Stomach (tissue), 9 donors: Measurements from ENCODE around the gene SPECC1. TPM values are rescaled to one million over a fixed set of nuclear protein-coding genes. Genes with fewer than 3 reads are reported as not detected.

Experiments used
- DNase-seq, 2 donors: peaks; one replicate each; pipeline versions ENCODE4 v3.0.0 to v3.0.0-alpha.2; 2013 to 2019
- H3K27ac ChIP-seq, 5 donors: fragments of 200-600 bp in 4 of 5; sonication (generic) in 4 of 5; one replicate each; pipeline ENCODE4 v1.5.1; 2013 to 2019; ENCODE audit warnings: mild to moderate bottlenecking in 1 of 5, moderate library complexity in 1 of 5
- H3K27me3 ChIP-seq, 3 donors: fragments of 200-600 bp; sonication (generic); one replicate each; pipeline ENCODE4 v1.5.1; 2017 to 2019; ENCODE audit warnings: mixed run types in 1 of 3
- H3K36me3 ChIP-seq, 4 donors: fragments of 200-600 bp; sonication (generic); 1 replicate in 3 of 4; 2 replicates in 1 of 4; pipeline ENCODE4 v1.5.1; 2016 to 2019
- H3K4me1 ChIP-seq, 4 donors: fragments of 200-600 bp; sonication (generic); one replicate each; pipeline ENCODE4 v1.5.1; 2016 to 2019
- H3K4me3 ChIP-seq, 4 donors: fragments of 200-600 bp; sonication (generic) in 3 of 4; one replicate each; pipeline ENCODE4 v1.5.1; 2016 to 2019; ENCODE audit warnings: mild to moderate bottlenecking in 1 of 4
- H3K9me3 ChIP-seq, 4 donors: fragments of 200-600 bp; sonication (generic); one replicate each; pipeline ENCODE4 v1.5.1; 2016 to 2019
- EP300 ChIP-seq: sonication (generic); formaldehyde crosslinking; IDR thresholded peaks from one replicate; pipeline ENCODE4 v1.6.1; 2017; ENCODE audit warnings: antibody characterized with exemption
- POLR2A ChIP-seq, 4 donors: fragments of 450-650 bp; IDR thresholded peaks; one replicate each; pipeline ENCODE4 v1.6.1; 2016; ENCODE audit warnings: antibody characterized with exemption in 4 of 4, control low read depth in 2 of 4, mild to moderate bottlenecking in 1 of 4, moderate library complexity in 1 of 4
- POLR2AphosphoS5 ChIP-seq, 3 donors: sonication (generic); formaldehyde crosslinking; IDR thresholded peaks; one replicate each; pipeline ENCODE4 v1.6.1; 2016; ENCODE audit warnings: antibody characterized with exemption in 3 of 3
- WGBS, 5 donors: extraction: QIAGEN DNeasy Blood & Tissue Kit in 3 of 5; methylation state at CpG; one replicate each; pipeline versions ENCODE4 v1.1.5 to v1.1.7; 2013 to 2018; 5-methylcytosine and 5-hydroxymethylcytosine counted together
- intact Hi-C: fragments of 100-400 bp; cut with DNase I; formaldehyde crosslinking; loops from one replicate; pipeline ENCODE4 v1.15.1; 2023; ENCODE audit warnings: low total_unique reads
- polyA plus RNA-seq, 3 donors: library from polyadenylated mRNA; stranded (reverse); fragments of 200-250 nt; gene quantifications; one replicate each; pipeline ENCODE4 v1.2.3, GENCODE V29; 2013
- total RNA-seq, 5 donors: library from RNA; depleted of rRNA; stranded (reverse); fragments of >200 nt; gene quantifications; one replicate each; pipeline versions ENCODE4 v1.1.0 to v1.2.3, GENCODE V29; 2014 to 2016
- TF ChIP-seq, protein P1 (sequence below), 7 experiments: fragments of 450-650 bp in 4 of 7; fragments of 200-600 bp in 3 of 7; sonication (generic) in 3 of 7; IDR thresholded peaks; one replicate each; pipeline ENCODE4 v1.5.1; 2016 to 2019; ENCODE audit warnings: antibody characterized with exemption in 7 of 7, control low read depth in 2 of 7, mild to moderate bottlenecking in 1 of 7
- donor health status: healthy with polysubstance abuse.
- donor health status: Bipolar disorder and iron deficiency.
- donor health status: healthy.

SPECC1 gene
- total and polyA plus RNA-seq, 8 donors, result 12.8 to 161 (median 34.5) TPM

DNA sequence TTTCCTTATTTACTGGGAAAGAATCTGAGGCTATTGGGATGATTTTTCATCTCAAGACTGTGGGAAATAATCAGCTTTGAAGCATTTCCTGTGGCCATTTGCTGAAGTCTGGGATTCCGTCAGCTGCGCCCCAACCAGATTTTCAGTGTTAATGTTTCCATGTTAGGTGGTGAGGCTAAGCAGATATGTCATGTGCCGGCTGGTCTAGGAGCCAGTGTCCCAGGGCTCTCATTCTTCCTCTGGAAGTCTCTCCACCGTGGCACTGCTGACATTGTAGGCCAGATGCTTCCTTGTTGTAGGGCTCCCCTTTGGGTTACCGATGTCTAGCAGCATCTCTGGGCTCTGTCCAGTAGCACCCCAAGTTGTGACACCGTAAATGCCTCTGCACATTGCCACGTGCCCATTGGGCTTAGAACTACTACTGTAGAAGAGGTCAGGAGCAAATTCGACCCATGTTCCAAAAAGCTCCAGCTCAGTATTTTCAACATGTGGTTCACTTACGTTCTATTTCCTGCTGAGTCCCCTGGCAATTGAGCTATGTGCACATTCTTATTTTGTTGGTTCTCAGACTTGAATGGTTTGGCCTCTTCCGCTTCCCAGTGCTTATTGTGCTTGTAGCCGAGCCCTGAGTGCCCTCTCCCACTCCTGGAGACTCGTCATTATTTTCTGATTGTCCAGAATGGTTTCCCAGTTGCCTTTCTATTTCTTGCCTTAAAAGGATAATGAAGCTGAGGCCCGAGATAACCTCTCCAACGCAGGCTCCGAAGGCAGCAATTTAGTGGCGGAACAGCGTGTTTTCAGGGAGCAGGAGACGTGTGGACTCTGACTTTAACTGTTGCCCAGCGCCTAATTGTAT lies 82.2 kb downstream of the SPECC1 start:
- Histone ChIP-seq H3K4me3 (no peak overlapping the region), H3K36me3 (no peaks in the 10 kb centered on the region), H3K9me3 (no peaks in the 10 kb centered on the region), H3K27me3 (peaks cover 0 to 10% (median 0%) of the 10 kb centered on the region in 3 donors), H3K4me1 (peaks cover 0 to 10% (median 3%) of the 10 kb centered on the region in 4 donors), H3K27ac (peak overlapping the region; percentile 24 to 73 (median 58))
- intact Hi-C loops, result no loop called here
- TF ChIP-seq, protein P1, sequence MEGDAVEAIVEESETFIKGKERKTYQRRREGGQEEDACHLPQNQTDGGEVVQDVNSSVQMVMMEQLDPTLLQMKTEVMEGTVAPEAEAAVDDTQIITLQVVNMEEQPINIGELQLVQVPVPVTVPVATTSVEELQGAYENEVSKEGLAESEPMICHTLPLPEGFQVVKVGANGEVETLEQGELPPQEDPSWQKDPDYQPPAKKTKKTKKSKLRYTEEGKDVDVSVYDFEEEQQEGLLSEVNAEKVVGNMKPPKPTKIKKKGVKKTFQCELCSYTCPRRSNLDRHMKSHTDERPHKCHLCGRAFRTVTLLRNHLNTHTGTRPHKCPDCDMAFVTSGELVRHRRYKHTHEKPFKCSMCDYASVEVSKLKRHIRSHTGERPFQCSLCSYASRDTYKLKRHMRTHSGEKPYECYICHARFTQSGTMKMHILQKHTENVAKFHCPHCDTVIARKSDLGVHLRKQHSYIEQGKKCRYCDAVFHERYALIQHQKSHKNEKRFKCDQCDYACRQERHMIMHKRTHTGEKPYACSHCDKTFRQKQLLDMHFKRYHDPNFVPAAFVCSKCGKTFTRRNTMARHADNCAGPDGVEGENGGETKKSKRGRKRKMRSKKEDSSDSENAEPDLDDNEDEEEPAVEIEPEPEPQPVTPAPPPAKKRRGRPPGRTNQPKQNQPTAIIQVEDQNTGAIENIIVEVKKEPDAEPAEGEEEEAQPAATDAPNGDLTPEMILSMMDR (IDR thresholded peaks at IDR 0.05), result no peak
- peak in 1 of 3 donors; percentile 33 for TF ChIP-seq POLR2AphosphoS5 (IDR thresholded peaks at IDR 0.05)
- WGBS, 5 donors, result 55 to 65% (median 59%) methylated on average over 19 of the region's 19 CpGs
- DNase-seq, result peak in 1 of 2 donors; percentile 74

DNA sequence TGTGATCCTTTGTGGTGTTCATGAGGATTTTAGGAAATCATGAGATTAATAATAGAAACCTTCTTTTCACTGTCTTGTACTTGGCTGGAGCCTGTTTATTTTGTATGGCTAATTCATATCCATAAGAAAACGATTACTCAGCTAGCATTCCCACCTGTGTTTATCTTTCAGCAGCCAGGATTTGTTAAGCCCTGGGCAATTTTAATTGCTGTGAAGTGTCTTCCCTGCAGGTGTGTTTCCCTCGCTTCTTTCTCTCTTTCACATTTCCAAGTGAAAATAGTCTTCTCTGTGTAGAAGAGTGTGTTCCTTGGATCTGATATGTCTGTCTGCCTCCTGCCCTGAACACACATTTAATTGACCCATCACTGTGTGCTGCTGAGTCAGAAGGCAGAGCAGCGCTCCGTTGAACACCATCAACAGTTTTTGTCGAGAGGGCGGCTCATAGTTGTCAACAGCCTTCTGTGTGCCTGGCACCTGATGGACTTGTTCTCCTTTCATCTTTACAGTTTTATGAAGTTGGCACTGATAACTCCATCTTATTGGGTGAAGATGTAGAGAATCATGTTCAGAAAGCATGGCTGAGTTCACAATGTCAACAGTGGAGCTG lies 83.2 kb downstream of the SPECC1 start:
- peaks cover 0 to 10% (median 3%) of the 10 kb centered on the region in 4 donors for H3K4me1 ChIP-seq
- peak overlapping the region in 4 of 5 donors; percentile 44 to 73 (median 64) for H3K27ac ChIP-seq
- TF ChIP-seq, protein P1 (IDR thresholded peaks at IDR 0.05), result no peak
- TF ChIP-seq POLR2AphosphoS5 (IDR thresholded peaks at IDR 0.05) (no peak), POLR2A (IDR thresholded peaks at IDR 0.05) (no peak), EP300 (no peak)
- intact Hi-C loops, result no loop called here
- H3K4me3 ChIP-seq, result no peak overlapping the region
- no peak for DNase-seq
- H3K9me3 ChIP-seq, result no peaks in the 10 kb centered on the region
- peaks cover 0 to 6% (median 3%) of the 10 kb centered on the region in 4 donors for H3K36me3 ChIP-seq
- peaks cover 0 to 10% (median 0%) of the 10 kb centered on the region in 3 donors for H3K27me3 ChIP-seq
- 68 to 88% (median 75%) methylated on average over 6 of the region's 6 CpGs for WGBS, 5 donors

DNA sequence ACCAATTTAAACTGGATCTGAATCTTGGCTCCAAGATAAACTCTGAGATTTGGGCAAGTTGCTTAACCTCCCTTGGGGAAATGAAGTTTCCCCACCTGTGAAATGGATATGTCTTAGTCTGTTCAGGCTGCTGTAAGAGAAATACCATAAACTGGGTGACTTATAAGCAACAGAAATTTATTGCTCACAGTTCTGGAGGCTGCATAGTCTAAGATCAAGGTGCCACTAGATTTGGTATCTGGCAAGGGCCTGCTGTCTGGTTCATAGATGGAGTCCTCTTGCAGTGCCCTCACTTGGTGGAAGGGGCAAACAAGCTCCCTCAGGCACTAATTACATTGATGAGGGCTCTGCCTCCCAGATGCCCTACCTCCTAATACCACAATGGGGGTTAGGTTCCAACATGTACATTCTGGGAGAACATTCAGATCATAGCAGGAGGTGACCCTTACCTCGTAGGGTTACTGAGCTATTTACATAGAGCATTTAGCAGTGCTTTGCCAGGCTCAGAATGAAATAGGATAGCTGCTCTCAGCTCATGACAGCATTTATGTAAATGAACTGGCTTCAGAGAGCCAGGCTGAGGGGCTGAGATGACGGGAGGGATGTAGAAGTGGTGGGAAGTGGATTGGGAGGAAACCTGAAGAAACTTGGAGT lies 83.9 kb downstream of the SPECC1 start:
- 60 to 73% (median 65%) methylated on average over 2 of the region's 2 CpGs for whole genome bisulfite sequencing, 5 donors
- no peak overlapping the region for H3K4me3 ChIP-seq
- no peak for TF ChIP-seq EP300
- no peak for TF ChIP-seq POLR2A (IDR thresholded peaks at IDR 0.05)
- TF ChIP-seq, protein P1 (IDR thresholded peaks at IDR 0.05), result no peak
- TF ChIP-seq POLR2AphosphoS5 (IDR thresholded peaks at IDR 0.05), result no peak
- DNase-seq, result no peak
- no peaks in the 10 kb centered on the region for H3K9me3 ChIP-seq
- intact Hi-C loops, result no loop called here
- H3K36me3 ChIP-seq, result peaks cover 0 to 6% (median 3%) of the 10 kb centered on the region in 4 donors
- H3K4me1 ChIP-seq, result peaks cover 0 to 10% (median 3%) of the 10 kb centered on the region in 4 donors
- H3K27ac ChIP-seq, result peak overlapping the region in 2 of 5 donors; percentile 70 to 73
- H3K27me3 ChIP-seq, result peaks cover 0 to 10% (median 0%) of the 10 kb centered on the region in 3 donors

DNA sequence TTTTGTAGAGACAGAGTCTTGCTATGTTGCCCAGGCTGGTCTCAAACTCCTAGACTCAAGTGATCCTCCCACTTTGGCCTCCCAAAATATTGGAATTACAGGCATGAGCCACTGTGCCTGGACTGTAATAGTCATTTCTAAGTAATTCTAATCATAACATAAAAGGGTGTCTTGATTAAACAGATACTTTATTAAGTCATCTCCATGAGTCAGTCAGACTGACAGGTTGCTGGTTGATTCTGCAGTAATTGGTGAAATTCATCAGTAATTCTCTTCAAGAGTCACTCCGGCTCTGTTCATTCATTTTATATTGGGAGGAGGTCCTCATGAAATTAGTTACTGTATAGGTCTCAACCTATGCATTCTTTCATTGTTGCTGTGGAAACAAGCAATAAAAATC lies 85.6 kb downstream of the SPECC1 start:
- Histone ChIP-seq H3K9me3 (no peaks in the 10 kb centered on the region), H3K36me3 (peaks cover 0 to 10% (median 3%) of the 10 kb centered on the region in 4 donors), H3K27me3 (peaks cover 0 to 10% (median 0%) of the 10 kb centered on the region in 3 donors), H3K27ac (no peak overlapping the region), H3K4me1 (peaks cover 0 to 10% (median 3%) of the 10 kb centered on the region in 4 donors), H3K4me3 (no peak overlapping the region)
- WGBS, 5 donors, result 32 to 83% (median 45%) methylated on average over 1 of the region's 1 CpG
- DNase-seq, result no peak
- intact Hi-C loops, result no loop called here
- TF ChIP-seq POLR2A (IDR thresholded peaks at IDR 0.05), result no peak
- no peak for TF ChIP-seq EP300
- TF ChIP-seq, protein P1 (IDR thresholded peaks at IDR 0.05), result no peak
- no peak for TF ChIP-seq POLR2AphosphoS5 (IDR thresholded peaks at IDR 0.05)
